ENCODE results near the gene WDR93.

WDR93 gene

GRCh38 chr15:89743011-89743410 lies 52.4 kb downstream of the WDR93 start:
- no peak overlapping the region for H3K4me3 ChIP-seq (ENCODE audit: low read depth, low read length)
- no peak for TF ChIP-seq CTCF (IDR thresholded peaks at IDR 0.05; ENCODE audit: low read depth, low read length)

DNA sequence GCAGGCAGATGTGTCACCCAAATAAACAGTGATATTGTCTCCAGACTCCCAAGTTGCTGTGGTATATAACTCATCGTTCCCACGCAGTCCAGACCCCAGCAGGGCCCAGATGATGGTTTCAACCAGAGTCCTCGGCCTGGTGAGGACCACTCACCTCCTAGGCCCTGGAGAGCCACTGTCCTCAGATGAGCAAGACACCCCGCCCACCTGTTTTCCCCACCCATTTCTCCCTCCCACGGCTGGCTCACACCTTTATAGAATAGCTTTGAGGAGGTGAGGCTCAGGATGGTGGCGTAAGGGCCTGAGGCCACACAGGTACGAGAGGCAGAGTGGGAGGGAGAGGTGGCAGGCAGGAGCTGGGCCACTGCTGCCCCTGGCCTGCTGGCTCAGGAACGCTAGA lies 53.0 kb downstream of the WDR93 start:
- H3K4me3 ChIP-seq (ENCODE audit: low read depth, low read length): no peak overlapping the region
- no peak for TF ChIP-seq CTCF (IDR thresholded peaks at IDR 0.05; ENCODE audit: low read depth, low read length)

DNA sequence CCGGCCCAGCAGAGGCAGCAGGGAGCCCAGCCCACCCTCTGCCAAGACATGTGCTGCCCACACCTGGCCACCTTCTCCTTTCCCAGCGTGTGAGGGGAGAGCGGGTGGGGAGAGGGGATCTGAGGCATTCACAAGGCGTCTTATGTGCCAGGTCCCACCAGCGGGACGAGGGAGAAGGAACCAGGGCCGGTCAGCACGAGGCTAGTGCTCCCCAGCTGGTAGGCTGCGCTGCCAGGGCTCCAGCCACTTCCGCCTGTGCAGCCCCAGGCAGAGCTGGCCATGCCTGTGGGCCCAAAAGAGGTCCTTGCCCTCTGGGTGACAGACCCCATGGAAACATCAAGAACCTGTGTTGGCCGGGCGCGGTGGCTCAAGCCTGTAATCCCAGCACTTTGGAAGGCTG lies 54.5 kb downstream of the WDR93 start:
- TF ChIP-seq CTCF (IDR thresholded peaks at IDR 0.05; ENCODE audit: low read depth, low read length): no peak

GRCh38 chr15:89745768-89746167 lies 55.2 kb downstream of the WDR93 start:
- TF ChIP-seq CTCF (IDR thresholded peaks at IDR 0.05; ENCODE audit: low read depth, low read length): no peak
- no peak overlapping the region for H3K4me3 ChIP-seq (ENCODE audit: low read depth, low read length)

More for the DNA sequence above, 54.5 kb downstream of the WDR93 start:
- H3K4me3 ChIP-seq (ENCODE audit: low read depth, low read length): no peak overlapping the region

DNA sequence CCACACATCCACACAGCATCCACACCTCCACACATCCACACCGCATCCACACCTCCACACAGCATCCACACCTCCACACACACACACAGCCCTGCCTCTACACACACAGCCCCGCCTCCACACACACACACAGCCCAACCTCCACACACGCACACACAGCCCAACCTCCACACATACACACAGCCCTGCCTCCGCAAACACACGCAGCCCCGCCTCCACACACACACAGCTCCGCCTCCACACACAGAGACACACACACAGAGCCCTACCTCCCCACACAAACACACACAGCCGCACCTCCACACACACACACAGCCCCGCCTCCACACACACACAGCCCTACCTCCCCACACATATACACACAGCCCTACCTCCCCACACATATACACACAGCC lies 55.8 kb downstream of the WDR93 start:
- no peak overlapping the region for H3K4me3 ChIP-seq (ENCODE audit: low read depth, low read length)
- no peak for TF ChIP-seq CTCF (IDR thresholded peaks at IDR 0.05; ENCODE audit: low read depth, low read length)

DNA sequence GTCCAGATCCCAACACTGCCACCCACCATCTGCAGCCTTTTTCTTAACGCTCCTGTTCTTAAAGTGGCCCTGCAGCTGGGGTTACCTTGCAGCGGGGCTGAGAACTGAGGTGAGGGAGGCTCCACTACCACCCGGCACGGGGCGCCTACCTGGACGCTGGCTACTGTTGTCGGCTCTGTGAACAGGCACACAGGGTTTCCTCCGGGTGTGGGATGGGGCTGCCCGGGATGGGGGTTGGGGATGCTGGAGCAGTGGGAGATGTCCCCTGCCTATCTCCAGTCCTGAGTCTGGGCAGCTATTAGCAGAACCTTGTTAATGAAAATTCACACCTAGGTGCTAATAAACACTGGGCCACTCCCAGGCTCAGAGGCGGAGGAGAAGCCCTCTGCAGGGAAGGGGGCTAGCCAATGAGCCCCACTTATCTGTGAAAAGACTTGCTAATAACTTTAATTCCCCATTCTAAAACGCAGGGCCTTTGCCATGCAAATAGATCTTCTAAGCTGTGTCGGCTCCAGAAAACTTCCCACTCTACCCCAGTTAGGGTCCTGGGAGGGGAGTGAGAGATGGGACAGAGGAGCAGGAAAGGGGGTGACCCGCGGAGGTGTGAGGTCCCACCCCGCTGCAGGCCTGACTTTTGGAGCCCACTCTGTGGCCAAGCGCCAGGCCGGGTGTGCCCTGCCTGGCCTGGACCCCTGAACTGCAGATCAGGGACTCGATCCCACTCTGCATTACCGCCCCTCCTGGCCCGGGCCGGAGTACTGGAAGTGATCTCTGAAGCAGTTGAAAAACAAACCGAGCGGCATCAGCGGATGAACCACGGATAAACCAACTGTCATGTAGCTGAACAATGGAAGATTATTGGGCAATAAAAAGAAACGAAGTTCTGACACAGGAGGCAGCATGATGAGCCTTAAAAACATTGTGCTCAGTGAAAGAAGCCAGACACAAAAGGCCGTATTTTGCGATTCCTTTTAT lies 57.4 kb downstream of the WDR93 start:
- no peak for TF ChIP-seq CTCF (IDR thresholded peaks at IDR 0.05; ENCODE audit: low read depth, low read length)
- no peak overlapping the region for H3K4me3 ChIP-seq (ENCODE audit: low read depth, low read length)

GRCh38 chr15:89749054-89749453 lies 58.4 kb downstream of the WDR93 start:
- no peak for TF ChIP-seq CTCF (IDR thresholded peaks at IDR 0.05; ENCODE audit: low read depth, low read length)

More at GRCh38 chr15:89749054-89749453, 58.4 kb downstream of the WDR93 start:
- H3K4me3 ChIP-seq (ENCODE audit: low read depth, low read length): no peak overlapping the region
